Activated CD4-positive, CD25-positive, alpha-beta regulatory T cell treated with anti-CD3 and anti-CD28 coated beads, Interleukin-2, amount 50 U/mL, for 16 hours (primary cell): Measurements from ENCODE around the gene OR1N2.
"Not testable (repeated sequence)": the region's sequence is repeated elsewhere in the genome, so short reads cannot be mapped to it uniquely, and the experiment has no call there.

ENCODE experiments used
- DNase-seq: peaks from one replicate; pipeline ENCODE4 v3.0.0-alpha.2; 2020; ENCODE audit warnings: low read depth, low spot score

Gene OR1N2

GRCh38 chr9:122552812-122553211 lies at the start of gene OR1N2:
Gene OR1N2, plus strand, starts transcription at chr9:122553112. Its CDS starts 100 bp downstream, at chr9:122553212.
- DNase-seq, result no peak

- no peak for DNase-seq
Observed at GRCh38 chr9:122506964-122507363, 45.9 kb upstream of the OR1N2 start.

GRCh38 chr9:122510502-122510901 lies 42.4 kb upstream of the OR1N2 start, which contains the start of gene OR1J2:
Gene OR1J2, plus strand, starts transcription at chr9:122510802. Its CDS starts 0 bp downstream, at chr9:122510802.
- DNase-seq, result no peak

GRCh38 chr9:122518226-122518625 lies 34.7 kb upstream of the OR1N2 start:
- DNase-seq, result no peak

GRCh38 chr9:122518841-122519240 lies 34.1 kb upstream of the OR1N2 start, which contains the start of gene OR1J4:
Gene OR1J4, plus strand, starts transcription at chr9:122519141. Its CDS starts 0 bp downstream, at chr9:122519141.
- no peak for DNase-seq

GRCh38 chr9:122519376-122519775 lies 33.5 kb upstream of the OR1N2 start:
- no peak for DNase-seq

- DNase-seq, result no peak
Observed at GRCh38 chr9:122526602-122527001, 26.3 kb upstream of the OR1N2 start.

GRCh38 chr9:122527193-122527592 lies 25.7 kb upstream of the OR1N2 start, which contains the start of gene OR1N1:
Gene OR1N1, minus strand, starts transcription at chr9:122527293. Its CDS starts 0 bp downstream, at chr9:122527293.
- DNase-seq, result no peak

- not testable (repeated sequence) for DNase-seq
Observed at GRCh38 chr9:122531157-122531556, 21.8 kb upstream of the OR1N2 start.

- no peak for DNase-seq
Observed at GRCh38 chr9:122536134-122536533, 16.8 kb upstream of the OR1N2 start.

- not testable (repeated sequence) for DNase-seq
Observed at GRCh38 chr9:122537066-122537465, 15.8 kb upstream of the OR1N2 start.

- no peak for DNase-seq
Observed at GRCh38 chr9:122538757-122539156, 14.2 kb upstream of the OR1N2 start.

- DNase-seq, result no peak
Observed at GRCh38 chr9:122546196-122546595, 6.7 kb upstream of the OR1N2 start.

- DNase-seq, result no peak
Observed at GRCh38 chr9:122551371-122551770, 1.5 kb upstream of the OR1N2 start.

- DNase-seq, result no peak
Observed at GRCh38 chr9:122561446-122561845, 8.5 kb downstream of the OR1N2 start.

- no peak for DNase-seq
Observed at GRCh38 chr9:122562134-122562760, 9.3 kb downstream of the OR1N2 start.

- DNase-seq, result no peak
Observed at GRCh38 chr9:122567901-122568300, 15.0 kb downstream of the OR1N2 start.

GRCh38 chr9:122572456-122572855 lies 19.5 kb downstream of the OR1N2 start:
- no peak for DNase-seq

GRCh38 chr9:122579874-122580273 lies 27.0 kb downstream of the OR1N2 start:
- no peak for DNase-seq

- no peak for DNase-seq
Observed at GRCh38 chr9:122580360-122580759, 27.4 kb downstream of the OR1N2 start.

GRCh38 chr9:122583284-122583683 lies 30.4 kb downstream of the OR1N2 start, which contains the start of gene OR1L8:
Gene OR1L8, minus strand, starts transcription at chr9:122583384. Its CDS starts 14,907 bp downstream, at chr9:122568477.
- not testable (repeated sequence) for DNase-seq
